ENCODE measurements around the gene CAPN1. TPM values are rescaled to one million over a fixed set of nuclear protein-coding genes. Genes with fewer than 3 reads are reported as not detected.
A peak's percentile ranks its signal among the peaks of the same experiment; 100 is the strongest.

Gene CAPN1
- polyA plus RNA-seq, 1 of the 3 experiments (the other 2 are of a cell fraction): 92.2 TPM

- TF ChIP-seq REST (IDR thresholded peaks at IDR 0.05; ENCODE audit: low read depth, low read length) (no peak), RFX5 (IDR thresholded peaks at IDR 0.05; ENCODE audit: low read length) (no peak), USF1 (IDR thresholded peaks at IDR 0.05; ENCODE audit: borderline replicate concordance, low read depth) (no peak), RXRA (IDR thresholded peaks at IDR 0.05; ENCODE audit: borderline replicate concordance, low read depth) (no peak), RCOR1 (IDR thresholded peaks at IDR 0.05; ENCODE audit: low read length) (no peak), GATA2 (CRISPR knock-in tag; IDR thresholded peaks at IDR 0.05) (no peak), GABPA (IDR thresholded peaks at IDR 0.05; ENCODE audit: low read depth) (no peak), EP300 (IDR thresholded peaks at IDR 0.05; ENCODE audit: borderline replicate concordance in 1 of 2, low read depth in 1 of 2, low read length in 1 of 2) (no peak), JUND (IDR thresholded peaks at IDR 0.05) (no peak), NRF1 (IDR thresholded peaks at IDR 0.05; ENCODE audit: low read depth, low read length) (no peak), MAX (IDR thresholded peaks at IDR 0.05; ENCODE audit: low read depth) (no peak), MEF2A (IDR thresholded peaks at IDR 0.05; ENCODE audit: borderline replicate concordance, low read depth) (no peak)
Measured at GRCh38 chr11:65223011-65223410, 41.3 kb downstream of the CAPN1 start (continued).

GRCh38 chr11:65224930-65225278 lies 43.2 kb downstream of the CAPN1 start:
- WGBS (ENCODE audit: low lambda C conversion rate): 79% methylated on average over 2 of the region's 5 CpGs
- ChIA-PET CTCF (interaction anchor here (0.8 to 6.9 kb wide), 28 partner anchors 11 to 286 kb away, joined by 3 to 56 read pairs (median 4); partner anchors contain the start of genes CAPN1, DPF2, POLA2 and ZNHIT2), POLR2A (no interaction called here)
- H3K4me1 ChIP-seq (ENCODE audit: control insufficient read depth in 1 of 2, insufficient read depth in 2 of 2, low read depth in 1 of 2, low read length in 1 of 2): peaks cover 2 to 9% of the 10 kb centered on the region in 2 experiments; a peak in 2 of 4 replicates
- no peaks in the 10 kb centered on the region for H3K27me3 ChIP-seq (ENCODE audit: insufficient read depth)
- H3K4me3 ChIP-seq (ENCODE audit: low read depth in 2 of 2, low read length in 1 of 2): no peak overlapping the region
- peak overlapping the region; percentile 75; the same call in 1 of the 2 replicates for H3K4me2 ChIP-seq
- no peaks in the 10 kb centered on the region for H3K79me2 ChIP-seq (ENCODE audit: insufficient read depth)
- no peak for DNase-seq
- no peaks in the 10 kb centered on the region for H3K9me2 ChIP-seq
- no peaks in the 10 kb centered on the region for H3K9me3 ChIP-seq
- H3K9ac ChIP-seq: no peak overlapping the region
- no peaks in the 10 kb centered on the region for H4K20me1 ChIP-seq (ENCODE audit: insufficient read depth)
- no peak overlapping the region for H3K27ac ChIP-seq (ENCODE audit: low read depth in 2 of 2, low read length in 1 of 2)
- H3K36me3 ChIP-seq (replicated peaks in 1 of 2; ENCODE audit: control insufficient read depth in 1 of 2, insufficient read depth in 2 of 2, low read length in 1 of 2): no peaks in the 10 kb centered on the region
- peaks cover 8% of the 10 kb centered on the region for H3F3A ChIP-seq (replicated peaks; ENCODE audit: insufficient read depth)
- peak overlapping the region; percentile 81; the same call in 1 of the 2 replicates for H2AFZ ChIP-seq (ENCODE audit: low read depth)
- TF ChIP-seq TAF1 (IDR thresholded peaks at IDR 0.05; ENCODE audit: borderline replicate concordance, low read depth, low read length): no peak
- TF ChIP-seq GATA2 (CRISPR knock-in tag; IDR thresholded peaks at IDR 0.05): no peak
- no peak for TF ChIP-seq MEF2A (IDR thresholded peaks at IDR 0.05; ENCODE audit: borderline replicate concordance, low read depth)
- no peak for TF ChIP-seq USF1 (IDR thresholded peaks at IDR 0.05; ENCODE audit: borderline replicate concordance, low read depth)
- no peak for TF ChIP-seq TCF12 (IDR thresholded peaks at IDR 0.05)
